Measurements from ENCODE around the gene PLEKHG2.

Gene PLEKHG2

GRCh38 chr19:39463403-39463802, 50.9 kb downstream of the PLEKHG2 start:
- Histone ChIP-seq H2AFZ (ENCODE audit: low read depth) (no peak overlapping the region), H3K27me3 (ENCODE audit: insufficient read depth, low read depth) (no peaks in the 10 kb centered on the region), H3K9ac (no peak overlapping the region), H3K27ac (no peak overlapping the region), H3K4me1 (ENCODE audit: low read depth, poor library complexity, severe bottlenecking) (no peaks in the 10 kb centered on the region), H4K20me1 (ENCODE audit: insufficient read depth) (no peaks in the 10 kb centered on the region), H3K79me2 (ENCODE audit: insufficient read depth, low read depth) (no peaks in the 10 kb centered on the region), H3K4me3 (IDR thresholded peaks at IDR 0.05; ENCODE audit: insufficient read depth, low read depth, low read length) (no peak overlapping the region), H3K36me3 (ENCODE audit: insufficient read depth) (peaks cover 6% of the 10 kb centered on the region; the same call in 1 of the 2 replicates), H3K4me2 (no peak overlapping the region)
- TF ChIP-seq CTCF (conservative IDR thresholded peaks at IDR 0.05; ENCODE audit: low read depth, low read length): no peak

- H3K27me3 ChIP-seq (ENCODE audit: insufficient read depth, low read depth): no peaks in the 10 kb centered on the region
- H3K27ac ChIP-seq: no peak overlapping the region
- no peak overlapping the region for H2AFZ ChIP-seq (ENCODE audit: low read depth)
- no peak overlapping the region for H3K4me2 ChIP-seq
- no peak overlapping the region for H3K4me3 ChIP-seq (IDR thresholded peaks at IDR 0.05; ENCODE audit: insufficient read depth, low read depth, low read length)
- no peaks in the 10 kb centered on the region for H3K79me2 ChIP-seq (ENCODE audit: insufficient read depth, low read depth)
- no peak overlapping the region for H3K9ac ChIP-seq
- TF ChIP-seq CTCF (conservative IDR thresholded peaks at IDR 0.05; ENCODE audit: low read depth, low read length): no peak
- H4K20me1 ChIP-seq (ENCODE audit: insufficient read depth): no peaks in the 10 kb centered on the region
- no peaks in the 10 kb centered on the region for H3K4me1 ChIP-seq (ENCODE audit: low read depth, poor library complexity, severe bottlenecking)
- no peaks in the 10 kb centered on the region for H3K36me3 ChIP-seq (ENCODE audit: insufficient read depth)
Measured at GRCh38 chr19:39465956-39466747, 53.7 kb downstream of the PLEKHG2 start.

GRCh38 chr19:39467941-39468340, 55.5 kb downstream of the PLEKHG2 start:
- Histone ChIP-seq H3K27me3 (ENCODE audit: insufficient read depth, low read depth) (no peaks in the 10 kb centered on the region), H3K9ac (no peak overlapping the region), H4K20me1 (ENCODE audit: insufficient read depth) (no peaks in the 10 kb centered on the region), H3K4me1 (ENCODE audit: low read depth, poor library complexity, severe bottlenecking) (no peaks in the 10 kb centered on the region), H2AFZ (ENCODE audit: low read depth) (no peak overlapping the region), H3K4me2 (no peak overlapping the region), H3K27ac (no peak overlapping the region), H3K36me3 (ENCODE audit: insufficient read depth) (no peaks in the 10 kb centered on the region), H3K79me2 (ENCODE audit: insufficient read depth, low read depth) (no peaks in the 10 kb centered on the region), H3K4me3 (IDR thresholded peaks at IDR 0.05; ENCODE audit: insufficient read depth, low read depth, low read length) (no peak overlapping the region)
- no peak for TF ChIP-seq CTCF (conservative IDR thresholded peaks at IDR 0.05; ENCODE audit: low read depth, low read length)

GRCh38 chr19:39469036-39469435, 56.6 kb downstream of the PLEKHG2 start:
- TF ChIP-seq CTCF (conservative IDR thresholded peaks at IDR 0.05; ENCODE audit: low read depth, low read length): no peak
- H3K4me2 ChIP-seq: no peak overlapping the region
- no peaks in the 10 kb centered on the region for H3K36me3 ChIP-seq (ENCODE audit: insufficient read depth)
- no peaks in the 10 kb centered on the region for H4K20me1 ChIP-seq (ENCODE audit: insufficient read depth)
- H3K79me2 ChIP-seq (ENCODE audit: insufficient read depth, low read depth): no peaks in the 10 kb centered on the region
- no peaks in the 10 kb centered on the region for H3K27me3 ChIP-seq (ENCODE audit: insufficient read depth, low read depth)
- no peaks in the 10 kb centered on the region for H3K4me1 ChIP-seq (ENCODE audit: low read depth, poor library complexity, severe bottlenecking)
- H3K27ac ChIP-seq: no peak overlapping the region
- H2AFZ ChIP-seq (ENCODE audit: low read depth): no peak overlapping the region
- no peak overlapping the region for H3K4me3 ChIP-seq (IDR thresholded peaks at IDR 0.05; ENCODE audit: insufficient read depth, low read depth, low read length)
- no peak overlapping the region for H3K9ac ChIP-seq

Measured in KMS-11 (cell line).